DND-41 (cell line): ENCODE measurements around the gene OGDHL.

Source experiments
- EZH2 ChIP-seq: IDR thresholded peaks from 3 replicates; pipeline ENCODE4 v1.6.1; 2012; ENCODE audit warnings: borderline replicate concordance, low read depth, mild to moderate bottlenecking, moderate library complexity, low read length, inconsistent platforms; ENCODE audit not compliant: severe bottlenecking
- TF ChIP-seq, protein P1 (sequence below): IDR thresholded peaks from 2 replicates; pipeline ENCODE4 v1.5.1; 2012; ENCODE audit warnings: borderline replicate concordance, low read length, moderate library complexity, mild to moderate bottlenecking; ENCODE audit not compliant: poor library complexity, severe bottlenecking; ENCODE audit errors: extremely low read depth

- TF ChIP-seq, protein P1, sequence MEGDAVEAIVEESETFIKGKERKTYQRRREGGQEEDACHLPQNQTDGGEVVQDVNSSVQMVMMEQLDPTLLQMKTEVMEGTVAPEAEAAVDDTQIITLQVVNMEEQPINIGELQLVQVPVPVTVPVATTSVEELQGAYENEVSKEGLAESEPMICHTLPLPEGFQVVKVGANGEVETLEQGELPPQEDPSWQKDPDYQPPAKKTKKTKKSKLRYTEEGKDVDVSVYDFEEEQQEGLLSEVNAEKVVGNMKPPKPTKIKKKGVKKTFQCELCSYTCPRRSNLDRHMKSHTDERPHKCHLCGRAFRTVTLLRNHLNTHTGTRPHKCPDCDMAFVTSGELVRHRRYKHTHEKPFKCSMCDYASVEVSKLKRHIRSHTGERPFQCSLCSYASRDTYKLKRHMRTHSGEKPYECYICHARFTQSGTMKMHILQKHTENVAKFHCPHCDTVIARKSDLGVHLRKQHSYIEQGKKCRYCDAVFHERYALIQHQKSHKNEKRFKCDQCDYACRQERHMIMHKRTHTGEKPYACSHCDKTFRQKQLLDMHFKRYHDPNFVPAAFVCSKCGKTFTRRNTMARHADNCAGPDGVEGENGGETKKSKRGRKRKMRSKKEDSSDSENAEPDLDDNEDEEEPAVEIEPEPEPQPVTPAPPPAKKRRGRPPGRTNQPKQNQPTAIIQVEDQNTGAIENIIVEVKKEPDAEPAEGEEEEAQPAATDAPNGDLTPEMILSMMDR, result no peak
- TF ChIP-seq EZH2, result no peak
Measured at GRCh38 chr10:49759787-49760551, 2.2 kb downstream of the OGDHL start.
